ENCODE data around the gene DMRT3. TPM values are rescaled to one million over a fixed set of nuclear protein-coding genes. Genes with fewer than 3 reads are reported as not detected.
A peak's percentile ranks its signal among the peaks of the same experiment; 100 is the strongest.

Gene DMRT3
- polyA plus RNA-seq, 1 experiment = not detected

- no peak for DNase-seq (ENCODE audit: low read depth)
- peaks cover 54% of the 10 kb centered on the region for H3K27me3 ChIP-seq (ENCODE audit: control insufficient read depth, insufficient read depth, low read length)
- H3K4me3 ChIP-seq (ENCODE audit: low read depth, low read length) = peak overlapping the region; percentile 35
- POLR2A ChIA-PET = no interaction called here
- TF ChIP-seq, protein P1, sequence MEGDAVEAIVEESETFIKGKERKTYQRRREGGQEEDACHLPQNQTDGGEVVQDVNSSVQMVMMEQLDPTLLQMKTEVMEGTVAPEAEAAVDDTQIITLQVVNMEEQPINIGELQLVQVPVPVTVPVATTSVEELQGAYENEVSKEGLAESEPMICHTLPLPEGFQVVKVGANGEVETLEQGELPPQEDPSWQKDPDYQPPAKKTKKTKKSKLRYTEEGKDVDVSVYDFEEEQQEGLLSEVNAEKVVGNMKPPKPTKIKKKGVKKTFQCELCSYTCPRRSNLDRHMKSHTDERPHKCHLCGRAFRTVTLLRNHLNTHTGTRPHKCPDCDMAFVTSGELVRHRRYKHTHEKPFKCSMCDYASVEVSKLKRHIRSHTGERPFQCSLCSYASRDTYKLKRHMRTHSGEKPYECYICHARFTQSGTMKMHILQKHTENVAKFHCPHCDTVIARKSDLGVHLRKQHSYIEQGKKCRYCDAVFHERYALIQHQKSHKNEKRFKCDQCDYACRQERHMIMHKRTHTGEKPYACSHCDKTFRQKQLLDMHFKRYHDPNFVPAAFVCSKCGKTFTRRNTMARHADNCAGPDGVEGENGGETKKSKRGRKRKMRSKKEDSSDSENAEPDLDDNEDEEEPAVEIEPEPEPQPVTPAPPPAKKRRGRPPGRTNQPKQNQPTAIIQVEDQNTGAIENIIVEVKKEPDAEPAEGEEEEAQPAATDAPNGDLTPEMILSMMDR (IDR thresholded peaks at IDR 0.05; ENCODE audit: insufficient read depth, low read depth, low read length) = no peak
- CTCF ChIA-PET = no interaction called here
- no peaks in the 10 kb centered on the region for H3K36me3 ChIP-seq (ENCODE audit: control insufficient read depth, insufficient read depth, low read length)
Observed at GRCh38 chr9:971901-972500, 4.5 kb upstream of the DMRT3 start.

DNA sequence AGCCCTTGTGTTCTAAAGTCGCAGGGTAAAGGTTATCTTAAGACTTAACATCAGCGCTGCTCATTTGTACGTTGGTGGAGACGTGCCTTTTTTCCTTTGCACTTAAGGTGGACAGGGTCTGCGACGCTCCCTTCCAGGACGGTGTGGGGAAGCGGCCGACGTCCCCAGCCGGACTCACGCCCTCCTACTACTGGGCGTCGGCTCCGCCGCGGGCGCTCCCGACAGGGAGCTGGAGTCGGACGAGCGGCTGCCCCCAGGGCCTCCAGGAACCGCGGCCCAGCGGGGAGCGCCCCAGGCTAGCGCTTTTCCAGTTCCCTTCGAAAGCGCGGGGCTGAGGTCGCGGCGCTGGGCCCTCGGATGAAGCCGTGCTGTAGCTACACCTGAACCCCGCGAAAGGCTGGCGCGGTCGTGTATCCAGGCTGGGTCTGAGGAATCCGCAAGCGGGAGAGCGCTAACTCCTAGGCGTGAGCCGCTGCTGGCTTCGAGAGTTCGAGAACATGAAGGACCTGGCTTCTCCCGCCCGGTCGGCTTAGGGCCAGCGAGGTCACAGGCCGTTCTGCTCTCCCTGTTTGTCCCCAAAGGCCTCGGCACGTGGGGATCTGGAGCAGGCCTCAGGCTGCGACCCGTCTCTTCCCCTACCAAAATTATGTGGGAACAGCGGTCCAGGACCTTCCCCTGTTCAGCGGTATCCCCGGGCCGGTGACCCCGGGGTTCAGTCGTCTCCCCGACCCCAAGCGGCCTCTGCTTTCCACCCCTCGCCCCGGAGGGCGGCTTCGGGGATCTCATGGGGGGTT lies 3.8 kb upstream of the DMRT3 start:
- DNase-seq (ENCODE audit: low read depth) = no peak
- CTCF ChIA-PET = interaction anchor here (0.6 kb wide), 1 partner anchor 9 kb away, joined by 3 read pairs; no protein-coding TSS in a partner anchor
- TF ChIP-seq, protein P1 (IDR thresholded peaks at IDR 0.05; ENCODE audit: insufficient read depth, low read depth, low read length) = no peak
- POLR2A ChIA-PET = no interaction called here
- H3K27me3 ChIP-seq (ENCODE audit: control insufficient read depth, insufficient read depth, low read length) = peaks cover 52% of the 10 kb centered on the region
- H3K4me3 ChIP-seq (ENCODE audit: low read depth, low read length) = no peak overlapping the region
- no peaks in the 10 kb centered on the region for H3K36me3 ChIP-seq (ENCODE audit: control insufficient read depth, insufficient read depth, low read length)

DNA sequence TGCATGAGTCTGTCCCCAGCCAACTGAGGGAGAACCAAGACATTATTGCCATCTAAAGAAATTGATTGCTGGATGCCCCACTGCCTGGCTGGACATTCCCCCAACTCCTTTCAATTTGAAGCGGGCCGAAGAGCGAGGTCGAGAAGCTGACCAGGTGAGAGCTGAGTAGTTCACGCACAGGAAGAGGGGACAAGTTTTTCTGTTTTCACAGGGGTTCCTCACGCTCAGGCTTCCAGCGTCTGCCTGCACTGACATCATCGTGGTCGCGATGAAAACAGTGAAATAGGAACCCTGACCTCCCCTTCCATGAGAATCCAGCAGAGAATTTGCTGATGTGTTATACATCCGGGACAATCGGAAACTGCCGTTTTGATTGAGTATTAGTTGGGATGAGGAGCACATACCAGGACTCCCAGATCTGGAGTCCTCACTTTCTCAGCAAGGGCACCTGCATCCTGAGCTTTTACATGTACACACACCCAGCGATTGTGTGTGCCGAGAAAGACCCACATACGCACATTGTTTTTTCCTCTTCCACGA lies 3.1 kb upstream of the DMRT3 start:
- POLR2A ChIA-PET = no interaction called here
- CTCF ChIA-PET = no interaction called here
- H3K4me3 ChIP-seq (ENCODE audit: low read depth, low read length) = no peak overlapping the region
- TF ChIP-seq, protein P1 (IDR thresholded peaks at IDR 0.05; ENCODE audit: insufficient read depth, low read depth, low read length) = no peak
- peaks cover 54% of the 10 kb centered on the region for H3K27me3 ChIP-seq (ENCODE audit: control insufficient read depth, insufficient read depth, low read length)
- H3K36me3 ChIP-seq (ENCODE audit: control insufficient read depth, insufficient read depth, low read length) = no peaks in the 10 kb centered on the region
- no peak for DNase-seq (ENCODE audit: low read depth)

GRCh38 chr9:974031-974995 lies 2.1 kb upstream of the DMRT3 start:
- no peak for DNase-seq (ENCODE audit: low read depth)
- TF ChIP-seq, protein P1 (IDR thresholded peaks at IDR 0.05; ENCODE audit: insufficient read depth, low read depth, low read length) = no peak
- Histone ChIP-seq H3K36me3 (ENCODE audit: control insufficient read depth, insufficient read depth, low read length) (no peaks in the 10 kb centered on the region), H3K27me3 (ENCODE audit: control insufficient read depth, insufficient read depth, low read length) (peaks cover 55% of the 10 kb centered on the region), H3K4me3 (ENCODE audit: low read depth, low read length) (no peak overlapping the region)
- ChIA-PET CTCF (no interaction called here), POLR2A (no interaction called here)

Data from BJ (cell line).